Kidney (tissue), 14 donors: Measurements from ENCODE around the gene MEGF11. TPM values are rescaled to one million over a fixed set of nuclear protein-coding genes. Genes with fewer than 3 reads are reported as not detected.
A peak's percentile ranks its signal among the peaks of the same experiment; 100 is the strongest.

Source experiments
- DNase-seq, 5 donors: peaks; one replicate each; pipeline ENCODE4 v3.0.0-alpha.2; 2013 to 2020
- FAIRE-seq: peaks from 2 replicates; lab custom pipeline; 2012; peaks lifted over from hg19 to GRCh38; lab: Jason Lieb, UNC
- H3K27ac ChIP-seq, 2 donors: one replicate each; pipeline ENCODE4 v1.7.0; 2013; ENCODE audit warnings: low read depth in 2 of 2, low read length in 2 of 2, inconsistent platforms in 1 of 2
- H3K27me3 ChIP-seq: one replicate; pipeline ENCODE4 v1.7.1; 2013; ENCODE audit warnings: low read length, inconsistent platforms; ENCODE audit not compliant: control insufficient read depth, insufficient read depth
- H3K36me3 ChIP-seq, 3 donors: one replicate each; pipeline versions ENCODE4 v1.7.0 to v1.7.1; 2013; ENCODE audit warnings: low read length in 3 of 3, control low read depth in 1 of 3, inconsistent platforms in 1 of 3; ENCODE audit not compliant: insufficient read depth in 3 of 3, control insufficient read depth in 2 of 3
- H3K4me1 ChIP-seq, 3 donors: one replicate each; pipeline versions ENCODE4 v1.7.0 to v1.7.1; 2013; ENCODE audit warnings: low read length in 3 of 3, inconsistent platforms in 1 of 3, low read depth in 1 of 3; ENCODE audit not compliant: control insufficient read depth in 2 of 3, insufficient read depth in 2 of 3
- H3K4me3 ChIP-seq, 3 donors: one replicate each; pipeline versions ENCODE4 v1.7.0 to v1.8.1; 2013; ENCODE audit warnings: low read length in 3 of 3, control low read depth in 1 of 3, inconsistent platforms in 1 of 3
- H3K9ac ChIP-seq, 3 donors: one replicate each; pipeline versions ENCODE4 v1.7.0 to v1.7.1; 2013; ENCODE audit warnings: low read length in 3 of 3, control low read depth in 1 of 3, inconsistent platforms in 1 of 3
- H3K9me3 ChIP-seq, 3 donors: one replicate each; pipeline versions ENCODE4 v1.7.0 to v1.7.1; 2013; ENCODE audit warnings: low read length in 3 of 3, control low read depth in 1 of 3, inconsistent platforms in 1 of 3; ENCODE audit not compliant: control insufficient read depth in 2 of 3, insufficient read depth in 1 of 3
- intact Hi-C: fragments of 100-400 bp; cut with DNase I; formaldehyde crosslinking; loops from one replicate; pipeline ENCODE4 v1.11.1; 2022
- polyA plus RNA-seq: library from polyadenylated mRNA; stranded (reverse); fragments of 350-450 nt; fragmentation: Illumina TruSeq; extraction: RNeasy Lipid Tissue Mini Kit (QIAGEN cat#74804); gene quantifications from one replicate; pipeline ENCODE4 v1.2.3, GENCODE V29; 2014; ENCODE audit warnings: low read depth, low replicate concordance; ENCODE audit not compliant: insufficient read depth
- total RNA-seq: library from RNA; stranded (reverse); fragmentation: NEBNext Ultra II Directional; extraction: Animal tissue kit (Norgen Biotek cat#: 25700); gene quantifications from one replicate; pipeline ENCODE4 v1.2.1, GENCODE V29; 2021
- TF ChIP-seq, protein P1 (sequence below): IDR thresholded peaks from 3 replicates; pipeline ENCODE4 v1.5.1; 2012; ENCODE audit warnings: mild to moderate bottlenecking, moderate library complexity, borderline replicate concordance; ENCODE audit not compliant: insufficient read depth; ENCODE audit errors: extremely low read depth
- donor health status: control.
- donor health status: control.
- donor health status: control.
- donor health status: control.
- donor health status: control.
- donor health status: DM: yes; HTN: yes; CAD: no.
- donor health status: Normal renal cell carcinoma (clear cell type).

MEGF11 gene
- total and polyA plus RNA-seq, 2 donors from 2014 or later: 10.4 to 41.8 TPM

DNA sequence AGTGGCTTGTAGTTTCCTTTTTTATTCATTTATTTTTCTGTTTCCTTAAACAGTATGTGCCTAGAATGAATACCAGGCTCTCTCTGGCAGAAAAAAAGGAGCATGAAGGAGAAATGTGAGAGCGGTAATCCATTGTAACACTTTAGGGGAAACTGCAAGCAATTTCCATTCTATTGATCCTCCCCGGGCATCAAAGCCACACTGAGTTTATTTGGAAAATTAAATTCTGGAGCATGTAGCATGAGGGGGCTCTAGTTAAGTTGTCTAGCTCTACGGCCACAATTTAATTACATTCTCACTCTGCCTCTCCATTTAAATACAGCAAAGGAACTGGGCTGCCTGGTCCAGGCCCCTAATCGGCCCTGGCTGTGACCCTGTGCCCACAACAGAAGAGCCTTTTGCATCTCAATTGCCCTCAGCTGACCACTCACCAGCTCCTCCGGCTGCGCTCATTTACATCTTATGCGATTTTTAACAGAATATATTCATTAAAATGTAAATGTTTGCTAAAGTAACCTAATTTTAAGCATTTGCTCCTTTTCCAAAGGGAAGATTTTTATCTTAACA, 72.9 kb downstream of the MEGF11 start:
- Histone ChIP-seq H3K4me3 (no peak overlapping the region), H3K9ac (no peak overlapping the region), H3K27me3 (no peaks in the 10 kb centered on the region), H3K36me3 (no peaks in the 10 kb centered on the region), H3K27ac (no peak overlapping the region), H3K9me3 (no peaks in the 10 kb centered on the region), H3K4me1 (no peaks in the 10 kb centered on the region)
- TF ChIP-seq, protein P1, sequence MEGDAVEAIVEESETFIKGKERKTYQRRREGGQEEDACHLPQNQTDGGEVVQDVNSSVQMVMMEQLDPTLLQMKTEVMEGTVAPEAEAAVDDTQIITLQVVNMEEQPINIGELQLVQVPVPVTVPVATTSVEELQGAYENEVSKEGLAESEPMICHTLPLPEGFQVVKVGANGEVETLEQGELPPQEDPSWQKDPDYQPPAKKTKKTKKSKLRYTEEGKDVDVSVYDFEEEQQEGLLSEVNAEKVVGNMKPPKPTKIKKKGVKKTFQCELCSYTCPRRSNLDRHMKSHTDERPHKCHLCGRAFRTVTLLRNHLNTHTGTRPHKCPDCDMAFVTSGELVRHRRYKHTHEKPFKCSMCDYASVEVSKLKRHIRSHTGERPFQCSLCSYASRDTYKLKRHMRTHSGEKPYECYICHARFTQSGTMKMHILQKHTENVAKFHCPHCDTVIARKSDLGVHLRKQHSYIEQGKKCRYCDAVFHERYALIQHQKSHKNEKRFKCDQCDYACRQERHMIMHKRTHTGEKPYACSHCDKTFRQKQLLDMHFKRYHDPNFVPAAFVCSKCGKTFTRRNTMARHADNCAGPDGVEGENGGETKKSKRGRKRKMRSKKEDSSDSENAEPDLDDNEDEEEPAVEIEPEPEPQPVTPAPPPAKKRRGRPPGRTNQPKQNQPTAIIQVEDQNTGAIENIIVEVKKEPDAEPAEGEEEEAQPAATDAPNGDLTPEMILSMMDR: no peak
- intact Hi-C loops: no loop called here
- FAIRE-seq: no peak
- DNase-seq: no peak

DNA sequence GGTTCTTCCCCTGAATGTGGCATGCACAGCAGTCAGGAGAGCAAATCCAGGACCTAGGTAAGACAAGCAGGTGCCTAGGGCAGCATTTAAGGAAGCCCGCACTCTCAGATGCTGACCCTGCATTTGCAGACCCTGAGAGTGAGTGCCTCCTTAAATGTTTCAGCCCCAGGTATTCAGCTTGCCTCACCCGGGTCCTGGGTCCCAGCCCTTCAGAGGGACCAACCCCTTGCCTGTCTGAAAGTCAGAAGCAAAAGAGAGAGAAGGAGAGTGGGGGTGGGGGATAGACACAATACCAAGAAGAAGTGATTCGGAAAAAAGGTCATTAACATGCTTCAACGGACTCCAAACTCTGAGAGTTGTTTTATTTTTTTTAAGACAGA, 75.0 kb downstream of the MEGF11 start:
- intact Hi-C loops: no loop called here
- TF ChIP-seq, protein P1: no peak

DNA sequence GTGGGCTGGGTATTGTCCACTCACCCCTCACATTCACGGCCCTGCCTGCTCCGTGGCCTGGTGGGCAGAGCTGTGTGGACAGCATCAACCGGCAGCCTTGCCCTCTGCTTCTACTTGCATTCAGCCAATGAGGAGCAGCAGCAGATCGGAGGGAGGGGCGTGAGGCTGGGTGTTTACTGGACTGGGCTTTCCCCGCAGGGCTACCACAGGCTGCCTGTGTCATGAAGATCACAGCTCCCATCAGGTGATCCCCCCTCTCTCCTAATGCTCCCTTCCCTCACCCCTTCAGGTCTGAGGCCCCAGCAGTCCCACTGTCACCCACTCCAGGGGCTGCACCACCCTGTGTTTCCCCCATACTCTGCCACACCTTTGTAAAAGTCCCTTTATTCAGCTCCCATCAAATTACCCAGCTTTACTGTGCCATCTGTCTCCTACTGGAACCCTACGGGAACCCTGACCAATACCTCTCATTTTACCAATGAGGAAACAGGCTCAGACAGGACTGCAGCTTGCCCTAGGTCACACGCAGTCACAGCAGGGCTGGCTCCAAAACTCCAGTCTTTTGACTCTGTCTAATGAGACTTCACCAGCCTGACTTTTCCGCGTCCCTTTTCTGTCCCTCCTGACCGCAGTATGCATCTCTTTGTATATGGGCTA, 81.1 kb downstream of the MEGF11 start:
- Histone ChIP-seq H3K9ac (no peak overlapping the region), H3K36me3 (no peaks in the 10 kb centered on the region), H3K4me1 (no peaks in the 10 kb centered on the region), H3K4me3 (no peak overlapping the region), H3K27ac (no peak overlapping the region), H3K9me3 (no peaks in the 10 kb centered on the region), H3K27me3 (no peaks in the 10 kb centered on the region)
- no peak for FAIRE-seq
- peak in 2 of 5 donors; percentile 21 to 49 for DNase-seq
- TF ChIP-seq, protein P1: no peak
- intact Hi-C loops: no loop called here

More for the DNA sequence above, 75.0 kb downstream of the MEGF11 start:
- H3K4me3 ChIP-seq: no peak overlapping the region
- DNase-seq (peak in 3 of 5 donors; percentile 13 to 47 (median 43)), FAIRE-seq (no peak)
- H3K36me3 ChIP-seq: no peaks in the 10 kb centered on the region
- no peaks in the 10 kb centered on the region for H3K27me3 ChIP-seq
- H3K9me3 ChIP-seq: no peaks in the 10 kb centered on the region
- no peaks in the 10 kb centered on the region for H3K4me1 ChIP-seq
- H3K27ac ChIP-seq: no peak overlapping the region
- no peak overlapping the region for H3K9ac ChIP-seq
